Measurements from ENCODE around the gene RNF34.

Gene RNF34

GRCh38 chr12:121441555-121441954 is 41.6 kb downstream of the RNF34 start:
- peak; percentile 5 for DNase-seq

- no peak for DNase-seq
These were observed 42.4 kb downstream of the RNF34 start for GRCh38 chr12:121442028-121442948.

GRCh38 chr12:121443193-121443870 is 43.4 kb downstream of the RNF34 start:
- peak; percentile 57 for DNase-seq

- DNase-seq = no peak
These were observed 44.3 kb downstream of the RNF34 start for GRCh38 chr12:121443911-121444841.

- DNase-seq = no peak
These were observed 44.9 kb downstream of the RNF34 start for GRCh38 chr12:121444842-121445202.

GRCh38 chr12:121446750-121447149 is 46.8 kb downstream of the RNF34 start:
- no peak for DNase-seq

GRCh38 chr12:121448771-121449315 is 48.9 kb downstream of the RNF34 start:
- no peak for DNase-seq

GRCh38 chr12:121451961-121452339 is 52.0 kb downstream of the RNF34 start:
- no peak for DNase-seq

GRCh38 chr12:121452340-121452984 is 52.5 kb downstream of the RNF34 start:
- no peak for DNase-seq

- no peak for DNase-seq
These were observed 53.1 kb downstream of the RNF34 start for GRCh38 chr12:121452985-121453360.

- no peak for DNase-seq
These were observed 53.7 kb downstream of the RNF34 start for GRCh38 chr12:121453629-121454028.

- DNase-seq = no peak
These were observed 55.0 kb downstream of the RNF34 start for GRCh38 chr12:121454921-121455320.

- no peak for DNase-seq
These were observed 56.0 kb downstream of the RNF34 start for GRCh38 chr12:121455766-121456420.

GRCh38 chr12:121456551-121456950 is 56.6 kb downstream of the RNF34 start:
- DNase-seq = no peak

- DNase-seq = no peak
These were observed 61.1 kb downstream of the RNF34 start for GRCh38 chr12:121461048-121461447.

- DNase-seq = no peak
These were observed 64.4 kb downstream of the RNF34 start for GRCh38 chr12:121464331-121464730.

GRCh38 chr12:121465921-121466793 is 66.2 kb downstream of the RNF34 start:
- DNase-seq = peak; percentile 14

GRCh38 chr12:121466794-121467637 is 67.1 kb downstream of the RNF34 start:
- peak; percentile 93 for DNase-seq

- DNase-seq = peak; percentile 76
These were observed 68.0 kb downstream of the RNF34 start for GRCh38 chr12:121467638-121468498.

Measured in NCI-H146 (cell line).